Suprapubic skin (tissue), 4 donors: Measurements from ENCODE around the gene CLSTN2. TPM values are rescaled to one million over a fixed set of nuclear protein-coding genes. Genes with fewer than 3 reads are reported as not detected.

Source experiments
- DNase-seq, 2 donors: peaks; one replicate each; pipeline ENCODE4 v3.0.0-alpha.2; 2019; ENCODE audit warnings: low spot score in 2 of 2
- H3K27ac ChIP-seq: fragments of 200-600 bp; sonication (generic); one replicate; pipeline ENCODE4 v1.5.1; 2019
- H3K27me3 ChIP-seq: fragments of 200-600 bp; sonication (generic); one replicate; pipeline ENCODE4 v1.5.1; 2019
- H3K36me3 ChIP-seq: fragments of 200-600 bp; sonication (generic); one replicate; pipeline ENCODE4 v1.5.1; 2019
- H3K4me1 ChIP-seq: fragments of 200-600 bp; sonication (generic); one replicate; pipeline ENCODE4 v1.5.1; 2019
- H3K4me3 ChIP-seq: fragments of 200-600 bp; sonication (generic); one replicate; pipeline ENCODE4 v1.5.1; 2019; ENCODE audit warnings: mild to moderate bottlenecking
- H3K9me3 ChIP-seq: fragments of 200-600 bp; sonication (generic); one replicate; pipeline ENCODE4 v1.5.1; 2019
- CTCF ChIP-seq, 2 donors: fragments of 200-600 bp in 1 of 2; fragments of 450-650 bp in 1 of 2; sonication (generic) in 1 of 2; IDR thresholded peaks; one replicate each; pipeline ENCODE4 v1.5.1; 2016 to 2019; ENCODE audit warnings: antibody characterized with exemption in 2 of 2, mild to moderate bottlenecking in 1 of 2, moderate library complexity in 1 of 2
- EP300 ChIP-seq: sonication (generic); formaldehyde crosslinking; IDR thresholded peaks from one replicate; pipeline ENCODE4 v1.6.1; 2017; ENCODE audit warnings: antibody characterized with exemption
- POLR2A ChIP-seq, 2 donors: fragments of 450-650 bp; IDR thresholded peaks; one replicate each; pipeline ENCODE4 v1.6.1; 2017; ENCODE audit warnings: antibody characterized with exemption in 2 of 2, mild to moderate bottlenecking in 2 of 2, moderate library complexity in 2 of 2
- POLR2AphosphoS5 ChIP-seq, 3 donors: sonication (generic); formaldehyde crosslinking; IDR thresholded peaks; one replicate each; pipeline ENCODE4 v1.6.1; 2017; ENCODE audit warnings: antibody characterized with exemption in 3 of 3
- WGBS: methylation state at CpG from one replicate; pipeline ENCODE4 v1.1.5; 2018; 5-methylcytosine and 5-hydroxymethylcytosine counted together
- total RNA-seq, 4 donors: library from RNA; depleted of rRNA; stranded (reverse); fragments of >200 nt; gene quantifications; one replicate each; pipeline ENCODE4 v1.1.0, GENCODE V29; 2016

CLSTN2 gene
- total RNA-seq, 4 donors from 2014 or later: 4.3 to 14.1 (median 7.4) TPM

GRCh38 chr3:140249188-140249587 lies 314.2 kb downstream of the CLSTN2 start:
- Histone ChIP-seq H3K4me1 (peaks cover 7% of the 10 kb centered on the region), H3K27me3 (no peaks in the 10 kb centered on the region), H3K9me3 (no peaks in the 10 kb centered on the region), H3K4me3 (no peak overlapping the region), H3K27ac (no peak overlapping the region), H3K36me3 (no peaks in the 10 kb centered on the region)
- no peak for DNase-seq
- WGBS: 88% methylated on average over 3 of the region's 3 CpGs
- TF ChIP-seq CTCF (IDR thresholded peaks at IDR 0.05) (no peak), POLR2A (IDR thresholded peaks at IDR 0.05) (no peak), POLR2AphosphoS5 (IDR thresholded peaks at IDR 0.05) (no peak), EP300 (no peak)

GRCh38 chr3:140250010-140250855 lies 315.2 kb downstream of the CLSTN2 start:
- no peak for TF ChIP-seq CTCF (IDR thresholded peaks at IDR 0.05)
- TF ChIP-seq POLR2A (IDR thresholded peaks at IDR 0.05): no peak
- Histone ChIP-seq H3K36me3 (no peaks in the 10 kb centered on the region), H3K4me1 (peaks cover 7% of the 10 kb centered on the region), H3K9me3 (no peaks in the 10 kb centered on the region), H3K27me3 (no peaks in the 10 kb centered on the region), H3K27ac (peak overlapping the region; percentile 59), H3K4me3 (no peak overlapping the region)
- DNase-seq: no peak
- 66% methylated on average over 7 of the region's 7 CpGs for WGBS

- peaks cover 7% of the 10 kb centered on the region for H3K4me1 ChIP-seq
- 65% methylated on average over 4 of the region's 4 CpGs for WGBS
- TF ChIP-seq POLR2A (IDR thresholded peaks at IDR 0.05): no peak
- TF ChIP-seq CTCF (IDR thresholded peaks at IDR 0.05): no peak
- TF ChIP-seq POLR2AphosphoS5 (IDR thresholded peaks at IDR 0.05): no peak
- no peak for TF ChIP-seq EP300
- H3K27me3 ChIP-seq: no peaks in the 10 kb centered on the region
- H3K36me3 ChIP-seq: no peaks in the 10 kb centered on the region
- H3K4me3 ChIP-seq: no peak overlapping the region
- H3K9me3 ChIP-seq: no peaks in the 10 kb centered on the region
- DNase-seq: no peak
- peak overlapping the region; percentile 59 for H3K27ac ChIP-seq
These were observed 316.0 kb downstream of the CLSTN2 start for GRCh38 chr3:140250945-140251344.

- peaks cover 7% of the 10 kb centered on the region for H3K4me1 ChIP-seq
- H3K36me3 ChIP-seq: no peaks in the 10 kb centered on the region
- no peak overlapping the region for H3K27ac ChIP-seq
- H3K4me3 ChIP-seq: no peak overlapping the region
- 47% methylated on average over 2 of the region's 2 CpGs for WGBS
- H3K9me3 ChIP-seq: no peaks in the 10 kb centered on the region
- no peak for TF ChIP-seq CTCF (IDR thresholded peaks at IDR 0.05)
- TF ChIP-seq EP300: no peak
- no peak for TF ChIP-seq POLR2AphosphoS5 (IDR thresholded peaks at IDR 0.05)
- no peak for TF ChIP-seq POLR2A (IDR thresholded peaks at IDR 0.05)
- H3K27me3 ChIP-seq: no peaks in the 10 kb centered on the region
- no peak for DNase-seq
These were observed 316.7 kb downstream of the CLSTN2 start for GRCh38 chr3:140251678-140252077.

- Histone ChIP-seq H3K4me1 (peaks cover 7% of the 10 kb centered on the region), H3K27ac (no peak overlapping the region), H3K9me3 (no peaks in the 10 kb centered on the region), H3K4me3 (no peak overlapping the region), H3K36me3 (no peaks in the 10 kb centered on the region), H3K27me3 (no peaks in the 10 kb centered on the region)
- TF ChIP-seq CTCF (IDR thresholded peaks at IDR 0.05): no peak
- TF ChIP-seq POLR2A (IDR thresholded peaks at IDR 0.05): no peak
- TF ChIP-seq EP300: no peak
- TF ChIP-seq POLR2AphosphoS5 (IDR thresholded peaks at IDR 0.05): no peak
- WGBS: 74% methylated on average over 9 of the region's 9 CpGs
- no peak for DNase-seq
These were observed 318.0 kb downstream of the CLSTN2 start for GRCh38 chr3:140252812-140253656.
